SK-N-SH treated with all-trans-retinoic acid at 6 μM for 48 hours (cell line): ENCODE measurements around the gene GFI1.

Experiments
- CSDC2 ChIP-seq: fragments of 250-450 bp; sonication (Bioruptor Pico); IDR thresholded peaks from 2 replicates; pipeline ENCODE4 v1.5.0; 2020; ENCODE audit warnings: mild to moderate bottlenecking, moderate library complexity
- PATZ1 ChIP-seq: fragments of 250-450 bp; sonication (Bioruptor Pico); IDR thresholded peaks from 2 replicates; pipeline ENCODE4 v1.8.0; 2020; ENCODE audit warnings: mild to moderate bottlenecking, moderate library complexity, borderline replicate concordance
- RARB ChIP-seq: fragments of 250-450 bp; sonication (Bioruptor Pico); IDR thresholded peaks from 2 replicates; pipeline ENCODE4 v1.8.0; 2021; ENCODE audit warnings: mild to moderate bottlenecking, moderate library complexity
- ZC3H10 ChIP-seq: fragments of 250-450 bp; sonication (Bioruptor Pico); IDR thresholded peaks from 2 replicates; pipeline ENCODE4 v1.5.1; 2021; ENCODE audit warnings: mild to moderate bottlenecking, moderate library complexity
- ZFP3 ChIP-seq: fragments of 250-450 bp; sonication (Bioruptor Pico); IDR thresholded peaks from 2 replicates; pipeline ENCODE4 v1.5.0; 2020; ENCODE audit warnings: mild to moderate bottlenecking, moderate library complexity
- ZFP30 ChIP-seq: fragments of 450-650 bp; formaldehyde crosslinking; IDR thresholded peaks from 2 replicates; pipeline ENCODE4 v1.5.0; 2022; ENCODE audit warnings: mild to moderate bottlenecking, moderate library complexity
- ZNF8 ChIP-seq: fragments of 450-650 bp; formaldehyde crosslinking; IDR thresholded peaks from 2 replicates; pipeline ENCODE4 v1.5.0; 2020; ENCODE audit warnings: mild to moderate bottlenecking, moderate library complexity

DNA sequence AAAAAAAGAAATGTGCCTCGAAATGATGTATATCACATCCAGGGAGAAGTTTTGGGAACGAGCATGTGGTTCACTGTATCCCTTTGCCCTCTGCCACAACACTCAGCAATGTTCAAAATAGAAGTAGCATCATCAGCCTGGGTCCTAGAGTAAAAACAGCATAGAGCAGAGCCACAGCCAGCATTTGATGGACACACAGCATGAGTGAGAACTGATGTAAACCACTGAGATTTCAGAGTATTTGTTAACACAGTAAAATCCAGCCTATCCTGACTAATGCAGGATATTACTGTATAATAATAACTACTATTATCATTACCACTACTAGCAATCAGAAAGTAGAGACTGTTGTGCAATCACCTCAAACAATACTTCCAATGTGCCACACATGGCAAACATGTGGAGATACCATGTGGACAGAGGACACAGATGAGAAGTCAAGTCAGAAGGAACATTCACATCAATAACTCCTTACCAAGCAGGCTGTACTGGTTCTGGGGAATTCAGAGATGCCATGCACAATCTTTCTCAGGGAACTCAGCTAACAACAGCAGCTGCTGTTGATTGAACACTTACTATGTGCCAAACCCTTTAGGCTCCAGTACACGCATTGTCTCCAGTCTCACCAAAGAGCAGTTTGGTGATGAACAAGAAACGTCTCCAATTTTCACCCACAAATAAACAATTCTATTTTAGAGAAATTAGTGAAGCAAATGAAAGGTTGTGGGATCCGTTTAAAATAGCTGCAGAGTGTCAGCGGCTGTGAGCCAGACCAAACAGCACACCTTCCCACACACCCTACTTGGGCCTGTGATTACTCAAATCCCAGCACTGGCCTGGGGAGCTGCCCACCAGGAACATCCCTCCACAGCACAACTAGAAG is 16.6 kb upstream of the GFI1 start:
- TF ChIP-seq ZNF8 (CRISPR knock-in tag) = no peak
- no peak for TF ChIP-seq ZFP3 (CRISPR knock-in tag)
- no peak for TF ChIP-seq PATZ1 (CRISPR knock-in tag)
- TF ChIP-seq RARB = no peak
- TF ChIP-seq ZC3H10 = no peak
- TF ChIP-seq ZFP30 = no peak
- TF ChIP-seq CSDC2 (CRISPR knock-in tag) = no peak
